ENCODE measurements around the gene OR1B1. TPM values are rescaled to one million over a fixed set of nuclear protein-coding genes. Genes with fewer than 3 reads are reported as not detected.
A peak's percentile ranks its signal among the peaks of the same experiment; 100 is the strongest.

The OR1B1 gene
- total and polyA plus RNA-seq, 2 of the 4 experiments (the other 2 are of a cell fraction), result not detected

DNA sequence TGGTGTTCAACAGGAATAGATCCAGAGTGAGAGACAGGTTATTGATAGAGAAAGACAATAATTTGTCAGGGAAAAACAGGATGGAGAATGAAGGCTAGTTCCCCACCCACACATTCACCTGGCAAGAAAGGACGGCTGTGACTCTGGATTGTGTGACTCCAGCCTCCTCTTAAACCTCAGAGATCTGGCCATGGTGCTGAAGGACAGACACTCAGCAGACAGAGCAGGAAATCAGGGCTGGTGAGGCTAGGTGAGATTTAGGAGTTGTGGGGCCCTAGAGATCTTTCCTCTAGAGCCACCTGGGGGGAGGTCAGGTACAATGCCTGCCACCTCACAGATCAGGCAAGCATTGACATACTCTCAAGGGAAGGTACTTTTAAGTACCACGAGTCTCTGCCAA lies 15.2 kb downstream of the OR1B1 start:
- H4K20me1 ChIP-seq (ENCODE audit: insufficient read depth, low read length), result no peaks in the 10 kb centered on the region
- no peak overlapping the region for H4K91ac ChIP-seq (ENCODE audit: insufficient read depth, low read depth, low read length)
- no peak overlapping the region for H2BK120ac ChIP-seq (ENCODE audit: low read depth, low read length)
- H3K36me3 ChIP-seq (ENCODE audit: control insufficient read depth, insufficient read depth, low read length), result no peaks in the 10 kb centered on the region
- H3K9me3 ChIP-seq (ENCODE audit: control insufficient read depth, insufficient read depth, low read length), result no peaks in the 10 kb centered on the region
- H3K4me1 ChIP-seq (ENCODE audit: control insufficient read depth, insufficient read depth, low read length), result no peaks in the 10 kb centered on the region
- H3K27ac ChIP-seq (ENCODE audit: insufficient read depth, low read length), result no peak overlapping the region
- H3K9me1 ChIP-seq (ENCODE audit: insufficient read depth, low read length), result no peaks in the 10 kb centered on the region
- no peak for DNase-seq
- TF ChIP-seq MAFK (IDR thresholded peaks at IDR 0.05; ENCODE audit: low read depth, low read length), result no peak
- TF ChIP-seq NFE2L2 (IDR thresholded peaks at IDR 0.05; ENCODE audit: low read depth, low read length), result no peak
- H2AFZ ChIP-seq (replicated peaks; ENCODE audit: low read length, poor library complexity), result no peak overlapping the region
- POLR2A ChIA-PET (ENCODE audit: unreplicated experiment), result no interaction called here
- no peak overlapping the region for H3K23ac ChIP-seq (ENCODE audit: low read depth, low read length)
- H3K4ac ChIP-seq (ENCODE audit: low read depth, low read length), result no peak overlapping the region
- no peak overlapping the region for H3K18ac ChIP-seq (ENCODE audit: low read depth, low read length)
- ATAC-seq (ENCODE audit: low read depth), result peak; percentile 59; the same call in 1 of the 2 replicates
- dilution Hi-C loops (cut with HindIII; ENCODE audit: low sequenced_read_pairs, unreplicated experiment) (no loop called here), intact Hi-C loops (cut with micrococcal nuclease) (no loop called here), in situ Hi-C loops (cut with MboI; ENCODE audit: low sequenced_read_pairs) (no loop called here)
- H2BK5ac ChIP-seq (ENCODE audit: low read depth, low read length, poor library complexity, severe bottlenecking), result no peak overlapping the region
- no peak overlapping the region for H4K5ac ChIP-seq (ENCODE audit: low read depth, low read length)
- H3K9ac ChIP-seq (ENCODE audit: low read depth, low read length), result no peak overlapping the region
- CTCF ChIA-PET, result no interaction called here
- no peaks in the 10 kb centered on the region for H3K79me1 ChIP-seq (ENCODE audit: low read depth in 1 of 2, low read length in 2 of 2)
- no peaks in the 10 kb centered on the region for H3K27me3 ChIP-seq (ENCODE audit: control insufficient read depth, insufficient read depth, low read length)
- no peak overlapping the region for H3K4me3 ChIP-seq (ENCODE audit: insufficient read depth, low read depth, low read length)
- no peak overlapping the region for H3K56ac ChIP-seq (ENCODE audit: extremely low read depth, insufficient read depth, low read length)
- no peak overlapping the region for H2BK20ac ChIP-seq (ENCODE audit: low read depth, low read length)
- H2AK9ac ChIP-seq (replicated peaks; ENCODE audit: low read depth, low read length, poor library complexity), result no peak overlapping the region
- no peak overlapping the region for H3K14ac ChIP-seq (replicated peaks; ENCODE audit: low read depth, low read length)
- WGBS, 2 experiments (ENCODE audit: extremely low coverage in 2 of 2, insufficient read length in 1 of 2), result no CpG with 5 or more reads among the region's 2 CpGs
- H2BK15ac ChIP-seq (ENCODE audit: low read depth, low read length), result no peak overlapping the region
- H4K8ac ChIP-seq (ENCODE audit: low read depth in 2 of 2, low read length in 2 of 2), result no peak overlapping the region
- BruUV-seq (replicated peaks), result no TSS peak
- no peak overlapping the region for H3K4me2 ChIP-seq (ENCODE audit: low read depth, low read length)
- no peak overlapping the region for H2AK5ac ChIP-seq (ENCODE audit: low read depth, low read length)

Measured in IMR-90 (cell line).